CD4-positive, alpha-beta T cell (primary cell): Measurements from ENCODE around the gene TAX1BP1. TPM values are rescaled to one million over a fixed set of nuclear protein-coding genes. Genes with fewer than 3 reads are reported as not detected.

Source experiments
- ATAC-seq: fragments of 200-7000 bp; cut with Tn5 transposase; one replicate; pipeline ENCODE4 v1.10.0; 2022; ENCODE audit warnings: mild to moderate bottlenecking; ENCODE audit not compliant: poor library complexity
- CTCF ChIA-PET: fragments of 350-600 bp; sonication (Branson Sonifier 250); formaldehyde crosslinking; loops from one replicate; lab custom pipeline; 2021; ENCODE audit warnings: antibody characterized with exemption, inconsistent platforms; lab: Charles Lee
- POLR2A ChIA-PET: fragments of 350-600 bp; sonication (Branson Sonifier 250); formaldehyde crosslinking; loops from one replicate; lab custom pipeline; 2021; ENCODE audit warnings: antibody characterized with exemption, inconsistent platforms; lab: Charles Lee
- DNase-seq, 14 experiments: peaks; one replicate each; pipeline ENCODE4 v3.0.0-alpha.2; 2013 to 2020; ENCODE audit warnings: mixed read lengths in 2 of 14
- H3K27ac ChIP-seq, 2 donors: one replicate each; pipeline versions ENCODE4 v1.5.1 to v1.7.0; 2013; ENCODE audit warnings: low read length in 2 of 2, low read depth in 1 of 2, mild to moderate bottlenecking in 1 of 2
- H3K27me3 ChIP-seq, 2 experiments: 1 replicate in 1 of 2; 2 replicates in 1 of 2; pipeline versions ENCODE4 v1.6.1 to v1.7.0; 2013; ENCODE audit warnings: low read length in 2 of 2, control low read depth in 1 of 2, mild to moderate bottlenecking in 1 of 2, moderate library complexity in 1 of 2; ENCODE audit not compliant: insufficient read depth in 2 of 2, control insufficient read depth in 1 of 2
- H3K36me3 ChIP-seq: one replicate; pipeline ENCODE4 v1.6.1; 2013; ENCODE audit warnings: low read length, control low read depth; ENCODE audit not compliant: insufficient read depth
- H3K4me1 ChIP-seq: one replicate; pipeline ENCODE4 v1.6.1; 2013; ENCODE audit warnings: low read length, control low read depth; ENCODE audit not compliant: insufficient read depth
- H3K4me3 ChIP-seq: one replicate; pipeline ENCODE4 v1.5.1; 2013; ENCODE audit warnings: mild to moderate bottlenecking, low read length, moderate library complexity
- H3K9me3 ChIP-seq, 2 experiments: 1 replicate in 1 of 2; 2 replicates in 1 of 2; pipeline versions ENCODE4 v1.6.1 to v1.7.0; 2013; ENCODE audit warnings: low read length in 2 of 2, mild to moderate bottlenecking in 2 of 2, control low read depth in 1 of 2, moderate library complexity in 1 of 2; ENCODE audit not compliant: control insufficient read depth in 1 of 2, insufficient read depth in 1 of 2
- H3K27ac Mint-ChIP-seq: one replicate; pipeline ENCODE4 v1.8.0; 2020; ENCODE audit warnings: mixed read lengths
- H3K27me3 Mint-ChIP-seq: one replicate; pipeline ENCODE4 v1.8.0; 2021; ENCODE audit warnings: mixed read lengths
- H3K36me3 Mint-ChIP-seq: one replicate; pipeline ENCODE4 v1.8.0; 2021; ENCODE audit warnings: low read depth, mixed read lengths
- H3K4me1 Mint-ChIP-seq: one replicate; pipeline ENCODE4 v1.8.0; 2021; ENCODE audit warnings: low read depth, mixed read lengths
- H3K4me3 Mint-ChIP-seq: one replicate; pipeline ENCODE4 v1.8.0; 2020; ENCODE audit warnings: mild to moderate bottlenecking, mixed read lengths
- H3K9me3 Mint-ChIP-seq: one replicate; pipeline ENCODE4 v1.8.0; 2020; ENCODE audit warnings: mixed read lengths
- CTCF ChIP-seq: fragments of 200-600 bp; IDR thresholded peaks from one replicate; pipeline ENCODE4 v1.8.0; 2022; ENCODE audit warnings: antibody characterized with exemption, mild to moderate bottlenecking
- intact Hi-C, 2 experiments: fragments of 100-400 bp; cut with DNase I in 1 of 2; cut with micrococcal nuclease in 1 of 2; formaldehyde crosslinking; loops; one replicate each; pipeline versions ENCODE4 v1.15.1 to v1.9.0; 2023 to 2025; cut with DNase I, micrococcal nuclease
- polyA plus RNA-seq, 2 donors: library from polyadenylated mRNA; unstranded; fragments of 120-200 nt; gene quantifications; one replicate each; pipeline ENCODE4 v1.2.1, GENCODE V29; 2013
- total RNA-seq, 174 experiments: library from RNA in 2 of 174; stranded (reverse) in 2 of 174; gene quantifications; one replicate each; pipeline ENCODE4 v1.2.3 and lab custom pipeline; 2021 to 2026

Gene TAX1BP1
- total RNA-seq (100 to 1,000 TPM; 115 TPM), total RNA-seq (lab: John Stamatoyannopoulos, UW) (101 to 267 (median 168) reads per million in 172 experiments)
- 82.6 TPM for polyA plus RNA-seq (2013, experiment 1 of 2)
- polyA plus RNA-seq (2013, experiment 2 of 2): 93.6 TPM

- H3K4me3 Mint-ChIP-seq: peak within 1 kb of the TSS; percentile 99
- H3K27me3 ChIP-seq: no peaks in the 10 kb centered on the region
- H3K27me3 Mint-ChIP-seq: no peaks in the 10 kb centered on the region
- H3K9me3 ChIP-seq: no peaks in the 10 kb centered on the region
- TF ChIP-seq CTCF: no peak
- peak; percentile 91 for ATAC-seq
- H3K4me1 Mint-ChIP-seq: peaks cover 53% of the 10 kb centered on the region
- peaks cover 38% of the 10 kb centered on the region for H3K36me3 Mint-ChIP-seq
- peak within 1 kb of the TSS; percentile 98 to 99 for H3K27ac ChIP-seq
- peak within 1 kb of the TSS; percentile 88 for H3K4me3 ChIP-seq
- CTCF ChIA-PET: interaction anchor here (0.9 to 2.3 kb wide), 3 partner anchors 17 to 77 kb away, joined by 3 to 9 read pairs (median 3); partner anchors contain the start of gene HIBADH
- H3K9me3 Mint-ChIP-seq: no peaks in the 10 kb centered on the region
- intact Hi-C loops: loop anchor here (1.0 to 10.0 kb wide), 3 partner anchors 77 to 545 kb away; partner anchors contain the start of gene JAZF1 (in 1 of the 2)
- H3K27ac Mint-ChIP-seq: peak within 1 kb of the TSS; percentile 98
- DNase-seq: peak; percentile 89 to 98 (median 94)
- POLR2A ChIA-PET: interaction anchor here (0.7 to 3.7 kb wide), 10 partner anchors 9 to 1559 kb away, joined by 3 to 116 read pairs (median 6); partner anchors contain the start of genes CBX3 and HIBADH
- H3K4me1 ChIP-seq: peaks cover 13% of the 10 kb centered on the region
- no peaks in the 10 kb centered on the region for H3K36me3 ChIP-seq
Measured at GRCh38 chr7:27739909-27740448, at the start of gene TAX1BP1. TSS of gene TAX1BP1 (plus strand) at chr7:27740162. CDS start at chr7:27748525, 8,363 bp downstream.

GRCh38 chr7:27690649-27691048 lies 49.3 kb upstream of the TAX1BP1 start:
- ATAC-seq: no peak
- no peak overlapping the region for H3K27ac ChIP-seq
- peaks cover 0 to 3% of the 10 kb centered on the region in 2 experiments for H3K9me3 ChIP-seq
- TF ChIP-seq CTCF: no peak
- H3K36me3 ChIP-seq: no peaks in the 10 kb centered on the region
- H3K4me3 ChIP-seq: no peak overlapping the region
- ChIA-PET CTCF (no interaction called here), POLR2A (no interaction called here)
- intact Hi-C loops: no loop called here
- H3K27ac Mint-ChIP-seq: no peak overlapping the region
- peaks cover 18% of the 10 kb centered on the region for H3K27me3 Mint-ChIP-seq
- H3K27me3 ChIP-seq: no peaks in the 10 kb centered on the region
- no peak for DNase-seq
- no peaks in the 10 kb centered on the region for H3K36me3 Mint-ChIP-seq
- no peaks in the 10 kb centered on the region for H3K9me3 Mint-ChIP-seq
- H3K4me3 Mint-ChIP-seq: no peak overlapping the region
- no peaks in the 10 kb centered on the region for H3K4me1 ChIP-seq
- no peaks in the 10 kb centered on the region for H3K4me1 Mint-ChIP-seq

- no peaks in the 10 kb centered on the region for H3K9me3 Mint-ChIP-seq
- Histone ChIP-seq H3K27ac (no peak overlapping the region), H3K4me1 (no peaks in the 10 kb centered on the region), H3K4me3 (no peak overlapping the region), H3K9me3 (no peaks in the 10 kb centered on the region), H3K27me3 (no peaks in the 10 kb centered on the region), H3K36me3 (no peaks in the 10 kb centered on the region)
- peak in 1 of 14 experiments; percentile 6 for DNase-seq
- CTCF ChIA-PET: no interaction called here
- peaks cover 6% of the 10 kb centered on the region for H3K27me3 Mint-ChIP-seq
- H3K4me1 Mint-ChIP-seq: no peaks in the 10 kb centered on the region
- no peaks in the 10 kb centered on the region for H3K36me3 Mint-ChIP-seq
- no peak for ATAC-seq
- TF ChIP-seq CTCF: no peak
- POLR2A ChIA-PET: no interaction called here
- H3K27ac Mint-ChIP-seq: no peak overlapping the region
- intact Hi-C loops: no loop called here
- H3K4me3 Mint-ChIP-seq: no peak overlapping the region
Measured at GRCh38 chr7:27693794-27694193, 46.2 kb upstream of the TAX1BP1 start.
